Esophagus muscularis mucosa (tissue), 4 donors: ENCODE results near the gene CHD3. TPM values are rescaled to one million over a fixed set of nuclear protein-coding genes. Genes with fewer than 3 reads are reported as not detected.

Experiments used
- DNase-seq: peaks from one replicate; pipeline ENCODE4 v3.0.0-alpha.2; 2017; ENCODE audit errors: extremely low spot score
- H3K27ac ChIP-seq, 4 donors: fragments of 200-600 bp; sonication (generic); replicated peaks in 1 of 4; 1 replicate in 3 of 4; 2 replicates in 1 of 4; pipeline ENCODE4 v1.5.1; 2016 to 2019; ENCODE audit warnings: mild to moderate bottlenecking in 1 of 4
- H3K27me3 ChIP-seq, 4 donors: fragments of 200-600 bp; sonication (generic); one replicate each; pipeline versions ENCODE4 v1.5.1 to v1.6.0; 2016 to 2019
- H3K36me3 ChIP-seq, 4 donors: fragments of 200-600 bp; sonication (generic); one replicate each; pipeline ENCODE4 v1.5.1; 2016 to 2019
- H3K4me1 ChIP-seq, 4 donors: fragments of 200-600 bp; sonication (generic); one replicate each; pipeline ENCODE4 v1.5.1; 2016 to 2019
- H3K4me3 ChIP-seq, 4 donors: fragments of 200-600 bp; sonication (generic); 1 replicate in 2 of 4; 2 replicates in 2 of 4; pipeline ENCODE4 v1.5.1; 2016 to 2019; ENCODE audit warnings: mild to moderate bottlenecking in 4 of 4, moderate library complexity in 1 of 4
- H3K9me3 ChIP-seq, 4 donors: fragments of 200-600 bp; sonication (generic); 1 replicate in 3 of 4; 2 replicates in 1 of 4; pipeline ENCODE4 v1.5.1; 2016 to 2019
- CTCF ChIP-seq, 3 experiments: fragments of 200-600 bp in 2 of 3; fragments of 450-650 bp in 1 of 3; sonication (generic) in 2 of 3; IDR thresholded peaks; one replicate each; pipeline ENCODE4 v1.5.1; 2017 to 2019; ENCODE audit warnings: antibody characterized with exemption in 3 of 3, mild to moderate bottlenecking in 2 of 3, moderate library complexity in 1 of 3
- EP300 ChIP-seq: sonication (generic); formaldehyde crosslinking; IDR thresholded peaks from one replicate; pipeline ENCODE4 v1.6.1; 2017; ENCODE audit warnings: antibody characterized with exemption
- POLR2A ChIP-seq: fragments of 450-650 bp; IDR thresholded peaks from one replicate; pipeline ENCODE4 v1.6.1; 2017; ENCODE audit warnings: antibody characterized with exemption, moderate library complexity, mild to moderate bottlenecking, low read depth
- POLR2AphosphoS5 ChIP-seq, 2 donors: sonication (generic); formaldehyde crosslinking; IDR thresholded peaks; one replicate each; pipeline ENCODE4 v1.6.1; 2017; ENCODE audit warnings: antibody characterized with exemption in 2 of 2
- WGBS: methylation state at CpG from one replicate; pipeline ENCODE4 v1.1.5; 2018; 5-methylcytosine and 5-hydroxymethylcytosine counted together
- intact Hi-C: fragments of 100-400 bp; cut with DNase I; formaldehyde crosslinking; loops from one replicate; pipeline ENCODE4 v1.15.1; 2023
- total RNA-seq, 4 donors: library from RNA; depleted of rRNA; stranded (reverse); fragments of >200 nt; gene quantifications; one replicate each; pipeline versions ENCODE4 v1.1.0 to v1.2.1, GENCODE V29; 2016

Gene CHD3
- total RNA-seq, 4 donors from 2014 or later: 82.7 to 139 (median 111) TPM

- WGBS: 83% methylated on average over 9 of the region's 9 CpGs
Observed at GRCh38 chr17:7894226-7894625, 5.6 kb downstream of the CHD3 start.

GRCh38 chr17:7894866-7895265 lies 6.3 kb downstream of the CHD3 start:
- Histone ChIP-seq H3K9me3 (no peaks in the 10 kb centered on the region), H3K4me3 (no peak overlapping the region), H3K27ac (no peak overlapping the region), H3K36me3 (peaks cover 35 to 92% (median 69%) of the 10 kb centered on the region in 4 donors), H3K27me3 (no peaks in the 10 kb centered on the region), H3K4me1 (peaks cover 4 to 11% (median 7%) of the 10 kb centered on the region in 4 donors)
- TF ChIP-seq POLR2AphosphoS5 (IDR thresholded peaks at IDR 0.05): no peak
- no peak for TF ChIP-seq POLR2A
- TF ChIP-seq EP300: no peak
- TF ChIP-seq CTCF (IDR thresholded peaks at IDR 0.05): no peak
- WGBS: 85% methylated on average over 8 of the region's 8 CpGs
- DNase-seq: no peak
- intact Hi-C loops: loop anchor here (5.0 kb wide), 2 partner anchors 33 to 73 kb away; no protein-coding TSS in a partner anchor

More at GRCh38 chr17:7894226-7894625, 5.6 kb downstream of the CHD3 start:
- Histone ChIP-seq H3K27ac (no peak overlapping the region), H3K4me1 (peaks cover 10 to 17% (median 13%) of the 10 kb centered on the region in 4 donors), H3K9me3 (no peaks in the 10 kb centered on the region), H3K4me3 (no peak overlapping the region), H3K27me3 (no peaks in the 10 kb centered on the region), H3K36me3 (peaks cover 29 to 86% (median 62%) of the 10 kb centered on the region in 4 donors)
- TF ChIP-seq CTCF (IDR thresholded peaks at IDR 0.05) (no peak), EP300 (no peak), POLR2A (no peak), POLR2AphosphoS5 (IDR thresholded peaks at IDR 0.05) (no peak)
- DNase-seq: no peak
- intact Hi-C loops: loop anchor here (5.0 kb wide), 1 partner anchor 72 kb away; no protein-coding TSS in a partner anchor

GRCh38 chr17:7897090-7897489 lies 8.5 kb downstream of the CHD3 start:
- TF ChIP-seq CTCF (IDR thresholded peaks at IDR 0.05) (no peak), POLR2AphosphoS5 (IDR thresholded peaks at IDR 0.05) (no peak), EP300 (no peak), POLR2A (no peak)
- Histone ChIP-seq H3K27me3 (no peaks in the 10 kb centered on the region), H3K36me3 (peaks cover 36 to 99% (median 78%) of the 10 kb centered on the region in 4 donors), H3K4me1 (no peaks in the 10 kb centered on the region), H3K4me3 (no peak overlapping the region), H3K9me3 (no peaks in the 10 kb centered on the region), H3K27ac (no peak overlapping the region)
- no peak for DNase-seq
- intact Hi-C loops: loop anchor here (5.0 kb wide), 1 partner anchor 35 kb away; no protein-coding TSS in a partner anchor
- 82% methylated on average over 13 of the region's 13 CpGs for WGBS

GRCh38 chr17:7897773-7898172 lies 9.2 kb downstream of the CHD3 start:
- DNase-seq: no peak
- Histone ChIP-seq H3K9me3 (no peaks in the 10 kb centered on the region), H3K36me3 (peaks cover 36 to 100% (median 84%) of the 10 kb centered on the region in 4 donors), H3K4me3 (no peak overlapping the region), H3K4me1 (no peaks in the 10 kb centered on the region), H3K27ac (no peak overlapping the region), H3K27me3 (no peaks in the 10 kb centered on the region)
- intact Hi-C loops: loop anchor here (5.0 kb wide), 1 partner anchor 35 kb away; no protein-coding TSS in a partner anchor
- TF ChIP-seq EP300: no peak
- TF ChIP-seq CTCF (IDR thresholded peaks at IDR 0.05): peak; percentile 43 to 73 (median 59)
- 26% methylated on average over 6 of the region's 6 CpGs for WGBS
